RWPE1 (cell line): ENCODE measurements around the gene MYO18A.

ENCODE experiments used
- CTCF ChIA-PET: fragments of 350-600 bp; sonication (Branson Sonifier 250); formaldehyde crosslinking; extraction: SDS; loops from one replicate; lab custom pipeline; 2021; lab: Yijun Ruan, JAX
- POLR2A ChIA-PET: fragments of 400-600 bp; formaldehyde crosslinking; extraction: SDS; loops from one replicate; lab custom pipeline; 2020; ENCODE audit warnings: antibody characterized with exemption; ENCODE audit not compliant: low non-redundant PET; lab: Yijun Ruan, JAX
- DNase-seq: peaks from one replicate; pipeline ENCODE4 v3.0.0; 2012; ENCODE audit warnings: low spot score
- H3K27ac ChIP-seq: fragments of 450-650 bp; 2 replicates; pipeline ENCODE4 v1.5.1; 2017
- TF ChIP-seq, protein P1 (sequence below): fragments of 450-650 bp; conservative IDR thresholded peaks from 2 replicates; pipeline ENCODE4 v1.5.1; 2017; ENCODE audit warnings: low read depth, mild to moderate bottlenecking

Gene MYO18A

DNA sequence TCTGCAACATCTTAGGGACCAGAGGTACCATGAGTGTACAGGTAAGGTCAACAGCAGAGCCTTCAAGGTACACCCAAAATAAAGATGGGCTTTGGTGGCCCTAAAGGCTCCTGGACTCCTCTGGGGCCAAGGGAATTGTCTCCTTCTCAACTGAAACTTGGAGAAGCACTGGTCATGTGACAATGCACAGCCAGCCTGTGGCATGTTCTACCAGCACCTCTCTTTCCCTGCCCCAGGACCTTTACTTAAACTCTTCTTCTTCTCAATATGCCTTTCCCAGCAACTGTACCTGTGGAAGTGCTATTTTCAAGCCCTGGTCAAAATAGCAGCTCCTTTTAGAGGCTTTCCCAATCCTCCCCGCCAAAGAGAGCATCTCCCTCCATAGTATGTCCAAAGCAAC, 108.9 kb downstream of the MYO18A start:
- TF ChIP-seq, protein P1, sequence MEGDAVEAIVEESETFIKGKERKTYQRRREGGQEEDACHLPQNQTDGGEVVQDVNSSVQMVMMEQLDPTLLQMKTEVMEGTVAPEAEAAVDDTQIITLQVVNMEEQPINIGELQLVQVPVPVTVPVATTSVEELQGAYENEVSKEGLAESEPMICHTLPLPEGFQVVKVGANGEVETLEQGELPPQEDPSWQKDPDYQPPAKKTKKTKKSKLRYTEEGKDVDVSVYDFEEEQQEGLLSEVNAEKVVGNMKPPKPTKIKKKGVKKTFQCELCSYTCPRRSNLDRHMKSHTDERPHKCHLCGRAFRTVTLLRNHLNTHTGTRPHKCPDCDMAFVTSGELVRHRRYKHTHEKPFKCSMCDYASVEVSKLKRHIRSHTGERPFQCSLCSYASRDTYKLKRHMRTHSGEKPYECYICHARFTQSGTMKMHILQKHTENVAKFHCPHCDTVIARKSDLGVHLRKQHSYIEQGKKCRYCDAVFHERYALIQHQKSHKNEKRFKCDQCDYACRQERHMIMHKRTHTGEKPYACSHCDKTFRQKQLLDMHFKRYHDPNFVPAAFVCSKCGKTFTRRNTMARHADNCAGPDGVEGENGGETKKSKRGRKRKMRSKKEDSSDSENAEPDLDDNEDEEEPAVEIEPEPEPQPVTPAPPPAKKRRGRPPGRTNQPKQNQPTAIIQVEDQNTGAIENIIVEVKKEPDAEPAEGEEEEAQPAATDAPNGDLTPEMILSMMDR = no peak
- no peak overlapping the region for H3K27ac ChIP-seq
- CTCF ChIA-PET = no interaction called here
- DNase-seq = no peak
- POLR2A ChIA-PET = no interaction called here

DNA sequence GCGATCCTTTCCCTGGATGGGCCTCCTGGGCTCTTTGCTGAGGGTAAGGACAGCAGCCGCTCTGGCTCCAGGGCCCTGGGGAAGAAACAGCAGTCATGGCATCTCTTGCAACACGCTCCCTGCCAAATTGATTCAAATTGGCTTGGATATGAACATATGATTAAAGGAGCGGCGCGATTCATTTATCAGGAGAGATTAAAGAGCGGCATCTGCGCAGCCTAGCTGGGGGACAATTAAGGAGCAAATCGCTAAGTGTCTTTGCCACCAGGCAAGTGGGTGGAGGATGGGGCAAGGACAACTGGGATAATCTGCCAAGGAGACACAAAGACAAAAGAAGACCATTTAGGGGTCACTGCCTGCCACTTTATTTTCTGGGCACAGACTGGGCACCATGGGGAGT, 109.4 kb downstream of the MYO18A start:
- ChIA-PET POLR2A (no interaction called here), CTCF (no interaction called here)
- no peak for DNase-seq
- TF ChIP-seq, protein P1 = no peak
- H3K27ac ChIP-seq = no peak overlapping the region

DNA sequence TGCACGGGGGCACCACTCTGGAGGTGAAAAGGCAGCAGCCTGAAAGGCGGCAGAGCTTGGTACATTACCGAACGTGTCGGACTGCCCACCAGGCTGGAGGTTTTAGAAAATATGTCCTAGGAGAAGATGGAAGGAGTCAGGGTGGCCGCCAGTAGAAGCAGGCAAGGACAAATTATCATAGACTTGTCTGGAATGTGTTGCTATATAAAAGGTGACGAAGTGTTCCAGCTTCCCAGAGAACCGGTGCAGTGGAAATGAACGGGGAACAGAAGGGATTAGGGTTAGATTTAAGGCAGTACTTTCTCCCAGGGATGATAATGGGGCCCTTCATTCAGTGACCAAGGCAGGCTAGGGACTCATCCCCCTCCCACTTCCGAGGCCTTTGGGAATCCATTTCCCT, 109.9 kb downstream of the MYO18A start:
- CTCF ChIA-PET = no interaction called here

DNA sequence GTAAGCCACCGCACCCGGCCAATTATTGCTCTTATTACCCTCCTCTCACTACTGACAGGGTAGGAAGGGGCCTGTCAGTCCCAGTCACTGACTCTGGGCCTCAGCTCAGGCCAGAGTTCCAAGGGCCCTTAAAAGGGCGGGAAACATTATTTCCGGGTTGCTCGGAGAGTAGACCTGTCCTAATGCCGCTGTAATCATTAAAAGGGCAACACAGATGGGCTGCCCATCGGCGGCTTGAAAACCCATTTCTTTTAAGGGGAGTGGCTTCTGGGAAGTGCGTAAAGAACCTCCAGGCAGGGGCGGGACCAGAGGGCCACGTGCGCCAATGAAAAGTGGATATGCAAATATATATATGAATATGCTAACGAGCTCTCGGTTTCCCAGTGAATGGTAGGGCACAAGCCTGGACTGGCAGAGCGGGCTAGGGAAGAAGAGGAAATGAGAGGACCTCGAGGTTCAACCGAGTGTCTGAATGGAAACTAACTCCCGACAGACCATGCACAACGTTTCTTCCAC, 110.6 kb downstream of the MYO18A start:
- CTCF ChIA-PET = no interaction called here
- TF ChIP-seq, protein P1 = no peak
- POLR2A ChIA-PET = interaction anchor here (0.6 kb wide), 1 partner anchor 460 kb away, joined by 4 read pairs; no protein-coding TSS in a partner anchor
- H3K27ac ChIP-seq = no peak overlapping the region
- peak; percentile 75 for DNase-seq

More for the DNA sequence above, 109.9 kb downstream of the MYO18A start:
- no peak overlapping the region for H3K27ac ChIP-seq
- no peak for DNase-seq
- TF ChIP-seq, protein P1 = no peak
- POLR2A ChIA-PET = interaction anchor here (0.6 kb wide), 1 partner anchor 460 kb away, joined by 4 read pairs; no protein-coding TSS in a partner anchor

DNA sequence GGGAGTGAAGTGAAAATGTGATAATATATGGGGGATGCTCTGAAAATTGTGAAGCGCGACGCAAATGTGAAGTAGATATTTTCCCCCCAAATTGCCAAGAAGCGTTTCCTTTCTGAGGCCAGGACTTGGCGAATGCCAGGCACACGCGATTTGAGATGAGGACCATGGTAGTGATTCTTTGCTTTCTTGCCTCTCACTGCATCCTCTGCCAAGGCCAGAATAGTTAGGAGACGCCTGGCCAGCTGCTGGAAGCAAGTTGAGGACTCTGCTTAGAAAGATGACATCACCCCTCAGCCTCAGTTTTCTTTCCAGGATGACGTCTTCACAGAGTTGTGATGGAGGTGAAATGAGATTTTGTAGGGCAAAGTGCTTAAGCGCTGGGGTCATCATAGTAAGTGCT, 111.4 kb downstream of the MYO18A start:
- H3K27ac ChIP-seq = no peak overlapping the region
- DNase-seq = no peak
- POLR2A ChIA-PET = no interaction called here
- CTCF ChIA-PET = interaction anchor here (0.8 kb wide), 1 partner anchor 111 kb away, joined by 4 read pairs; no protein-coding TSS in a partner anchor
- TF ChIP-seq, protein P1 = no peak

DNA sequence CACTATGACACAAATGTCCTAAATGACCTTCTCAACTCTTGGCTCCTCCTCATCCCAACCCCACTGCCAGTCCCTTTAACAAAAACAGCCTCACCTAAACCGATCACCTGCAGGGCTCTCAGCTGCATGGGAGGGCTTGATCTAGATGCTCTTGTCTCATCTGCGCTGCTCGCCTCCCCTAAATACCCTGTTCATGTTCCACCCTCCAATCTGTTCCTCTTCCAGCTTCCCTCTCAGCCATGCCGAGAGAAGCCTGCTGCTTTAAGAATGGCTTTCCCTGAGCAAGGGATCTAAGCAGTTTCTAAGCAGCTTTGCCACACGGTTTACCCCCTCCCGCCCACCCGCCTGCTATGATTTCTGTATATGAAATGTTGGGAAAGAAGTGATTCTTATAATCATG, 113.6 kb downstream of the MYO18A start:
- CTCF ChIA-PET = no interaction called here
- no peak for DNase-seq

More for the DNA sequence above, 113.6 kb downstream of the MYO18A start:
- TF ChIP-seq, protein P1 = no peak
- POLR2A ChIA-PET = no interaction called here
- H3K27ac ChIP-seq = no peak overlapping the region
